Measurements from ENCODE around the gene P4HB.

The P4HB gene

DNA sequence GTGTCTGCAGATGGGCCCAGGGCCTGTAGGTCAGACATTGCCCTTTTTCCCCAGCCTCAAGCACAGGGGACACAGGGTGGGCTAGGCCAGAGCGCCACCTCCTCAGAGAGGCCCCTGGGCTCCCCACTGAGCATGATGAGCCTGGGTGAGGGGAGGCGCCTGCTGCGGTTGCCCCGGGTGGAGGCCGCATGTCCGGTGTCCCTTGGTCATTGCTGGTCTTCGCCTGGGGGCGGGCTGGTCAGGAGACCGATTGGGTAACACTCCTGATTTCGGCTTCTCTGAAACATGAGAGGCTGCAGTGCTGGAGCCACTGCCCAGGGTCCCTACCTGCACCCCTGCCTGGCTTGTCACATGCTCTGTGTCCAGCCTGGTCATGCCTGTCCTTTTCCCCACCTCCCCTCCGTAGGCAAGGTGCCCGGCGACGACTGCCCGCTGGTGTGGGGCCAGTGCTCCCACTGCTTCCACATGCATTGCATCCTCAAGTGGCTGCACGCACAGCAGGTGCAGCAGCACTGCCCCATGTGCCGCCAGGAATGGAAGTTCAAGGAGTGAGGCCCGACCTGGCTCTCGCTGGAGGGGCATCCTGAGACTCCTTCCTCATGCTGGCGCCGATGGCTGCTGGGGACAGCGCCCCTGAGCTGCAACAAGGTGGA, 39.3 kb upstream of the P4HB start:
- H3K27me3 ChIP-seq: peaks cover 34% of the 10 kb centered on the region
- no peak overlapping the region for H3K4me3 ChIP-seq (ENCODE audit: low read depth in 1 of 2, low read length in 1 of 2)
- no peaks in the 10 kb centered on the region for H3K9me3 ChIP-seq
- peaks cover 69% of the 10 kb centered on the region for H3K36me3 ChIP-seq
- no peak for TF ChIP-seq CTCF (IDR thresholded peaks at IDR 0.05)
- H3K4me1 ChIP-seq (ENCODE audit: control insufficient read depth in 1 of 2, insufficient read depth in 1 of 2, low read depth in 1 of 2, low read length in 1 of 2): peaks cover 0 to 10% of the 10 kb centered on the region in 2 experiments
- no peak overlapping the region for H3K27ac ChIP-seq

- Histone ChIP-seq H3K27ac (no peak overlapping the region), H3K9me3 (no peaks in the 10 kb centered on the region), H3K27me3 (peaks cover 33% of the 10 kb centered on the region), H3K36me3 (peaks cover 68% of the 10 kb centered on the region), H3K4me3 (ENCODE audit: low read depth in 1 of 2, low read length in 1 of 2) (no peak overlapping the region), H3K4me1 (ENCODE audit: control insufficient read depth in 1 of 2, insufficient read depth in 1 of 2, low read depth in 1 of 2, low read length in 1 of 2) (peaks cover 0 to 10% of the 10 kb centered on the region in 2 experiments)
- no peak for TF ChIP-seq CTCF (IDR thresholded peaks at IDR 0.05)
Observed at GRCh38 chr17:81898885-81899284, 38.5 kb upstream of the P4HB start.

GRCh38 chr17:81898029-81898866, 37.9 kb upstream of the P4HB start:
- no peak overlapping the region for H3K27ac ChIP-seq
- peaks cover 27% of the 10 kb centered on the region for H3K27me3 ChIP-seq
- no peak for TF ChIP-seq CTCF (IDR thresholded peaks at IDR 0.05)
- H3K4me1 ChIP-seq (ENCODE audit: control insufficient read depth in 1 of 2, insufficient read depth in 1 of 2, low read depth in 1 of 2, low read length in 1 of 2): peaks cover 0 to 10% of the 10 kb centered on the region in 2 experiments
- no peaks in the 10 kb centered on the region for H3K9me3 ChIP-seq
- no peak overlapping the region for H3K4me3 ChIP-seq (ENCODE audit: low read depth in 1 of 2, low read length in 1 of 2)
- peaks cover 63% of the 10 kb centered on the region for H3K36me3 ChIP-seq

DNA sequence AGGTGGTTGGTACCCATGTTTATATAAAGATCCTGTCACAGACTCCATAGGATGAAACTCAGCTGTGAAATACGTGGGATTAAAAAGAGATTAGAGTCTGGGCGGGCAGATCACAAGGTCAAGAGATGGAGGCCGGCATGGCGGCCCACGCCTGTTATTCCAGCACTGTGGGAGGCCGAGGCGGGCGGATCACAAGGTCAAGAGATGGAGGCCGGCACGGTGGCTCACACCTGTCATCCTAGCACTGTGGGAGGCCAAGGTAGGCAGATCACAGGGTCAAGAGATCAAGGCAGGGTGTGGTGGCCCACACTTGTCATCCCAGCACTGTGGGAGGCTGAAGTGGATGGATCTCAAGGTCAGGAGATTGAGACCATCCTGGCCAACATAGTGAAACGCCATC, 35.1 kb upstream of the P4HB start:
- H3K36me3 ChIP-seq: peaks cover 59% of the 10 kb centered on the region
- no peak overlapping the region for H3K27ac ChIP-seq
- H3K9me3 ChIP-seq: no peaks in the 10 kb centered on the region
- H3K4me3 ChIP-seq (ENCODE audit: low read depth in 1 of 2, low read length in 1 of 2): no peak overlapping the region
- H3K4me1 ChIP-seq (ENCODE audit: control insufficient read depth in 1 of 2, insufficient read depth in 1 of 2, low read depth in 1 of 2, low read length in 1 of 2): peaks cover 15 to 16% of the 10 kb centered on the region in 2 experiments
- no peaks in the 10 kb centered on the region for H3K27me3 ChIP-seq
- TF ChIP-seq CTCF (IDR thresholded peaks at IDR 0.05): no peak

DNA sequence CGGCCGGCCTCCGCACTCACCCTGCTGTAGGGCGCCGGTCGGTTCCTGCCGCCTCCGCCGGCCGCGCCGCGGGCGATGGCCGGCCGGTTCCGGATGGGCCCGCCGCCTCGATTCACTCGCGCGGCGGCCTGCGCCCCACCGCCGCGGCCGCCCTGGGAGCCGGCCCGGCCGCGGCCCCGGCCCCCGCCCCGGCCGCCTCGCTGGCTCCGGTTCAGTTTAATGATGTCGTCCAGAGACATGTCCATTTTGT, 30.9 kb upstream of the P4HB start:
- peaks cover 52% of the 10 kb centered on the region for H3K36me3 ChIP-seq
- H3K4me1 ChIP-seq (ENCODE audit: control insufficient read depth in 1 of 2, insufficient read depth in 1 of 2, low read depth in 1 of 2, low read length in 1 of 2): peaks cover 19% of the 10 kb centered on the region in 2 experiments
- H3K9me3 ChIP-seq: no peaks in the 10 kb centered on the region
- H3K27me3 ChIP-seq: no peaks in the 10 kb centered on the region
- H3K27ac ChIP-seq: peak overlapping the region; percentile 94
- TF ChIP-seq CTCF (IDR thresholded peaks at IDR 0.05): no peak
- H3K4me3 ChIP-seq (ENCODE audit: low read depth in 1 of 2, low read length in 1 of 2): peak overlapping the region; percentile 79 to 87

All from neutrophil (primary cell).